Measurements from ENCODE around the gene GRXCR2. TPM values are rescaled to one million over a fixed set of nuclear protein-coding genes. Genes with fewer than 3 reads are reported as not detected.

Gene GRXCR2
- polyA plus RNA-seq, result not detected

- no peaks in the 10 kb centered on the region for H3K4me1 Mint-ChIP-seq
- H3K9me3 Mint-ChIP-seq, result peaks cover 0 to 2% (median 0%) of the 10 kb centered on the region in 6 donors
- H3K27ac Mint-ChIP-seq, result no peak within 1 kb of the TSS
- no peak for DNase-seq
- no peak within 1 kb of the TSS for H3K4me3 Mint-ChIP-seq
- H3K27me3 Mint-ChIP-seq (ENCODE audit: low read depth in 3 of 3), result peaks cover 0 to 4% (median 1%) of the 10 kb centered on the region in 3 donors
- peaks cover 0 to 5% (median 0%) of the 10 kb centered on the region in 3 donors for H3K36me3 Mint-ChIP-seq
Observed at GRCh38 chr5:145872914-145873313, at the start of gene GRXCR2. Gene GRXCR2 (minus strand): TSS chr5:145873014. CDS start chr5:145872968, 46 bp downstream.

- Mint-ChIP-seq H3K27ac (no peak overlapping the region), H3K27me3 (ENCODE audit: low read depth in 3 of 3) (peaks cover 0 to 2% (median 1%) of the 10 kb centered on the region in 3 donors), H3K36me3 (no peaks in the 10 kb centered on the region), H3K9me3 (no peaks in the 10 kb centered on the region), H3K4me3 (no peak overlapping the region), H3K4me1 (no peaks in the 10 kb centered on the region)
- no peak for DNase-seq
Observed at GRCh38 chr5:145922059-145922458, 49.2 kb upstream of the GRXCR2 start.

GRCh38 chr5:145921211-145921610, 48.4 kb upstream of the GRXCR2 start:
- Mint-ChIP-seq H3K4me1 (no peaks in the 10 kb centered on the region), H3K4me3 (no peak overlapping the region), H3K36me3 (no peaks in the 10 kb centered on the region), H3K9me3 (no peaks in the 10 kb centered on the region), H3K27ac (no peak overlapping the region), H3K27me3 (ENCODE audit: low read depth in 3 of 3) (peaks cover 0 to 2% (median 1%) of the 10 kb centered on the region in 3 donors)
- no peak for DNase-seq

- no peaks in the 10 kb centered on the region for H3K9me3 Mint-ChIP-seq
- no peaks in the 10 kb centered on the region for H3K4me1 Mint-ChIP-seq
- no peak for DNase-seq
- H3K4me3 Mint-ChIP-seq, result no peak overlapping the region
- peaks cover 0 to 2% (median 1%) of the 10 kb centered on the region in 3 donors for H3K27me3 Mint-ChIP-seq (ENCODE audit: low read depth in 3 of 3)
- H3K36me3 Mint-ChIP-seq, result no peaks in the 10 kb centered on the region
- no peak overlapping the region for H3K27ac Mint-ChIP-seq
Observed at GRCh38 chr5:145920542-145921210, 47.9 kb upstream of the GRXCR2 start.

- H3K4me3 Mint-ChIP-seq, result no peak overlapping the region
- H3K27me3 Mint-ChIP-seq (ENCODE audit: low read depth in 3 of 3), result peaks cover 0 to 2% (median 1%) of the 10 kb centered on the region in 3 donors
- no peak overlapping the region for H3K27ac Mint-ChIP-seq
- H3K4me1 Mint-ChIP-seq, result no peaks in the 10 kb centered on the region
- no peaks in the 10 kb centered on the region for H3K36me3 Mint-ChIP-seq
- no peaks in the 10 kb centered on the region for H3K9me3 Mint-ChIP-seq
- no peak for DNase-seq
Observed at GRCh38 chr5:145919413-145919812, 46.6 kb upstream of the GRXCR2 start.

DNA sequence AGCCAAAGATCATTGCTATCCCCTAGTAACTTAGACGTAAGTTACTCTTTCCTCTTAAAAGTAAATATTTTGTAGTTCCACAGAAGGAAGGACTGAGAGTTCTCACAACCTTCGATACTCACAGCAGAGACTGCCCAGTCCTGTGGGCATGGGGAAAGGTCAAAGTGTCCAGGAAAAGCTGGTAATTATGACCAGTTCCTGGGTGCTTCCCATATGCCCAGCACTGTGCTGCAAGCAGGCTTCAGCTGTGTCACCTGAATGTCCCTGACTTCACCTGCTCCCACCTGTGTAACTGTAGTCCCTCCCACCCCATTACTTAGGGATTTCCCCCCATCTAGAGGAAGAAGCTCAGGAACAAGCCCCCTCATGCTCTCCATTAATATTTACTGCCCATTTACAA, 45.6 kb upstream of the GRXCR2 start:
- Mint-ChIP-seq H3K27ac (no peak overlapping the region), H3K27me3 (ENCODE audit: low read depth in 3 of 3) (peaks cover 0 to 2% (median 1%) of the 10 kb centered on the region in 3 donors), H3K36me3 (no peaks in the 10 kb centered on the region), H3K9me3 (no peaks in the 10 kb centered on the region), H3K4me3 (no peak overlapping the region), H3K4me1 (no peaks in the 10 kb centered on the region)
- DNase-seq, result no peak

DNA sequence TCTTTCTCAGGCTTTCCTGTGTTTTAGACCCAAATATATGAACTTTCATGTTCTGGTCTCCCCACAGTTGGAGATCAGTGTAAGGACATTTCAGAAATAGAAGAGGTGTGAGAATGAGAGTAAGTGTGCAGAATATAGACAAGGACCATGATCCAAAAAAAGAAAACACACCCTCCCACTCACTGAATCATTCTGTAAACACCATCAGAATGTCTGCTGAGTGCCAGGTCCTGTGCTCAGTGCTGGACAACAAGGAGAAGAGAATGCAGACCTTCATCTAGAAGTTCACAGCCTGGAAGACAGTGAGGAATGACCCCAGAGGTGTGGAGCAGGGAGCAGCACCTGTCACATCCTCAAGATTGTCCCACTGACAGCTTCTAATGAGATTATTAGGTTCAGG, 44.5 kb upstream of the GRXCR2 start:
- H3K27me3 Mint-ChIP-seq (ENCODE audit: low read depth in 3 of 3), result peaks cover 0 to 2% (median 1%) of the 10 kb centered on the region in 3 donors

GRCh38 chr5:145915970-145916638, 43.3 kb upstream of the GRXCR2 start:
- DNase-seq, result no peak
- Mint-ChIP-seq H3K27ac (no peak overlapping the region), H3K9me3 (no peaks in the 10 kb centered on the region), H3K4me1 (no peaks in the 10 kb centered on the region), H3K4me3 (no peak overlapping the region), H3K27me3 (ENCODE audit: low read depth in 3 of 3) (peaks cover 0 to 2% (median 0%) of the 10 kb centered on the region in 3 donors), H3K36me3 (no peaks in the 10 kb centered on the region)

More for the DNA sequence above, 44.5 kb upstream of the GRXCR2 start:
- no peak overlapping the region for H3K27ac Mint-ChIP-seq
- H3K36me3 Mint-ChIP-seq, result no peaks in the 10 kb centered on the region
- H3K4me3 Mint-ChIP-seq, result no peak overlapping the region
- no peaks in the 10 kb centered on the region for H3K4me1 Mint-ChIP-seq
- no peak for DNase-seq
- H3K9me3 Mint-ChIP-seq, result no peaks in the 10 kb centered on the region

GRCh38 chr5:145913701-145914100, 40.9 kb upstream of the GRXCR2 start:
- no peak for DNase-seq
- Mint-ChIP-seq H3K27me3 (ENCODE audit: low read depth in 3 of 3) (peaks cover 0 to 2% (median 0%) of the 10 kb centered on the region in 3 donors), H3K36me3 (no peaks in the 10 kb centered on the region), H3K27ac (no peak overlapping the region), H3K4me3 (no peak overlapping the region), H3K9me3 (no peaks in the 10 kb centered on the region), H3K4me1 (no peaks in the 10 kb centered on the region)

DNA sequence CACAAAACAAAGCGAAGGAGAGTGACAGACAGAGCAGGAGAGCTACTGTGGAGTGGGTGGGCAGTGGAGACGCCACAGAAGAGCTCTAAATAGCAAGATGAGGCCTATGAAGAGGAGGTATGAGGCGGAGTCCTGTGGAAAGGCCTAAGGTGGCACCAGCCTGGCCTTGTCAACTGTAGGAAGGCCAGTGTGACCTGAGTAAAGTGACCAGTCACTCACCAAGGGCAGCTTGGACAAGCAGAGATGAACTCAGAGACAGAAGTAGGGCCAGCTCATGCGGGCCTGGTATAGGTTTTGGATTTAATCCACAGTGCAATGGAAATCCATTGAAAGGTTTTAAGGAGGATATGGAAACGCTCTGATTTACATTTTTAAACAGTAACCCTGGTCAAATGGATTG, 39.8 kb upstream of the GRXCR2 start:
- H3K4me1 Mint-ChIP-seq, result no peaks in the 10 kb centered on the region
- no peak overlapping the region for H3K27ac Mint-ChIP-seq
- H3K27me3 Mint-ChIP-seq (ENCODE audit: low read depth in 3 of 3), result no peaks in the 10 kb centered on the region
- H3K9me3 Mint-ChIP-seq, result no peaks in the 10 kb centered on the region
- no peak for DNase-seq
- no peaks in the 10 kb centered on the region for H3K36me3 Mint-ChIP-seq
- H3K4me3 Mint-ChIP-seq, result no peak overlapping the region

DNA sequence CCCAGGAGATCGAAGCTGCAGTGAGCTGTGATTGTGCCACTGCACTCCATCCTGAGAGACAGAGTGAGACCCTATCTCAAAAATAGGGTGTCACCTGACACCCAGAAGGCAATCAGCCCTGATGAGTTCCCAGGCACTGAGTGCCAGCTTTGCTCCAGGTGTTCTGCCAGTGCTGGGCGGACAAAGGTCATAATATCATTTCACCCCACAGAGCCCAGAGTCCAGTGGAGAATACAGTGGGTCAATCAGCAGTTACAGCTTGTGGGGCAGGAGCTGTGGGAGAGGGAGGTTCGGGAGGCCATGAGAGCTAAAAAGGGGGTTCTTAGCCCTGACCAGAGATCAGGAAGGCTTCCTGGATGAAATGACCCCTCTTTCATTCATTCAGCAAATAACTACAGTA, 39.2 kb upstream of the GRXCR2 start:
- Mint-ChIP-seq H3K27ac (no peak overlapping the region), H3K4me1 (no peaks in the 10 kb centered on the region), H3K9me3 (no peaks in the 10 kb centered on the region), H3K36me3 (no peaks in the 10 kb centered on the region), H3K27me3 (ENCODE audit: low read depth in 3 of 3) (no peaks in the 10 kb centered on the region), H3K4me3 (no peak overlapping the region)
- DNase-seq, result no peak

DNA sequence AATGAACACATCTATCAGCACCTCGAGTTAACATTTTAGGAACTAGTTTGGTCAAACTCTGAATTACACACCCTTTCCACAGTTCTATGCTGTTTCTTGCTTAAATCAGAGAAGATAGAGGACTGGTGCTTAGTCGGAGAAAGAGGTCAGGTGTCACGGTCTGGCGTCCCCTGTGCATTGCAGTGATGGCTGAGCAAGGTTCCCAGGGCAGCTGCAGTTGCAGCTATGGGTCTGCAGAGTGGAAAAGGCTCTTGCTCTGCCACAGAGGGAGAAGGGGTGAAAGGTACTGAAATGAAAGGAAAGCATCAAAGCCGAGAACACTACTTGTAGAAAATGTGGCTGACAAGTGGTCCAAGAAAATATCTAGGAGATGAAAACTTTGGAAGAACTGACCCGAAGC, 38.4 kb upstream of the GRXCR2 start:
- Mint-ChIP-seq H3K27ac (peak overlapping the region in 1 of 6 donors; percentile 62), H3K4me1 (no peaks in the 10 kb centered on the region), H3K27me3 (ENCODE audit: low read depth in 3 of 3) (no peaks in the 10 kb centered on the region), H3K9me3 (no peaks in the 10 kb centered on the region), H3K36me3 (no peaks in the 10 kb centered on the region), H3K4me3 (no peak overlapping the region)
- DNase-seq, result no peak

DNA sequence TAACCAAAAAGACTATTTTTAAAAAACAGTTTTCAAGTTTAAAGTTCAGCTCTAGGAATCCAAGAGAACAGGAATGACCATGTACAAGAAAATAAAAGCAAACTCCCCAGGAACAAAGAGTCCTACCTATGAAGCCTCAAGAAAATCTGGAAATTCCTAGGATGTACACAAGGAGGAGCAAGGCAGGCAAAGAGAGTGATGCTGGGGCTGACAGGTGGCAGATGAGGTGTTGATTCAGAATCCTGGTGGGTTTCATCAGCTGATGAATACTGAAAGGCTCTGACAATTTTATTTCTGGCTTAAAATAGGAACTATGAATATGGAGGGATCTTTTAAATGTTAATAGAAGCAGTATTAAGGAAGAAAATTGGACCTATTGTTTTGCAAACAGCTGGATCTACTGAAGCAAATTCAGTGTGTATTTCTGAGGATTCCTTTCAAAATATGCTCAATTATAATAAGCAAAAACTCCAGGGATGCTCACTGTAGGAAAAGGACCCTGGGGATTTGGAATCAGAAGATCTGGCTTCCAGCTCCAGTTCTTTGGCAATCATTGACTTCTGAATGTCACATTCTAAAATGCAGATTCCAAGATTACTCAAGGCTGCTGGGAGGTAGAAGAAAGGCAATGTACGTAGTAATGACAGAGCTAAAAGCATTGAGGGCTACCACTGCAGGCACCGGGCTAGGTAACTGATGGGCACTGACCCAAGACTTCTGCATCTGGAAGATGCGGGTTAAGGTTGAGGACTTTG, 35.6 kb upstream of the GRXCR2 start:
- no peaks in the 10 kb centered on the region for H3K27me3 Mint-ChIP-seq (ENCODE audit: low read depth in 3 of 3)
- no peaks in the 10 kb centered on the region for H3K36me3 Mint-ChIP-seq
- no peak for DNase-seq
- no peaks in the 10 kb centered on the region for H3K4me1 Mint-ChIP-seq
- H3K9me3 Mint-ChIP-seq, result no peaks in the 10 kb centered on the region
- no peak overlapping the region for H3K4me3 Mint-ChIP-seq
- no peak overlapping the region for H3K27ac Mint-ChIP-seq

DNA sequence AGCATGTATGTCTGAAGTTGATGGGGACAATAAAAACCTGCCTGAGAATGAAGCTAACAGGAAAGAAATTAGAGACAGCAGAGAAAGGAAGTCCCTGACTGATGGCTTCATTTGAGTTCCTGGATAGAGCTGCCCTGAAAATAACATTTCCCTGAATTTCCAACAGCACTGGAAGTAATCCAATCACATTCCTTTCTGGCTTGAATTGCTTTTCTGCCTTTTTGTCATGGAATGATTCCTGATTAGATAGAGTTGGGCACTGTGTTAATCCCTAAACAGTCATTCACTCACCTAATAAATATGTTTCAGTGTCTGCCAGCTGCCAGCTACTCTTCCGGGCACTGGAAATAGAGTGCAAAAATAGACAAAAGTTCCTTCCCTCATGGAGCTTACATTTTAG, 33.6 kb upstream of the GRXCR2 start:
- DNase-seq, result no peak
- Mint-ChIP-seq H3K9me3 (no peaks in the 10 kb centered on the region), H3K36me3 (no peaks in the 10 kb centered on the region), H3K27ac (no peak overlapping the region), H3K27me3 (ENCODE audit: low read depth in 3 of 3) (peaks cover 0 to 2% (median 0%) of the 10 kb centered on the region in 3 donors), H3K4me1 (no peaks in the 10 kb centered on the region), H3K4me3 (no peak overlapping the region)
